ENCODE results near the gene EFCAB7.

Gene EFCAB7

DNA sequence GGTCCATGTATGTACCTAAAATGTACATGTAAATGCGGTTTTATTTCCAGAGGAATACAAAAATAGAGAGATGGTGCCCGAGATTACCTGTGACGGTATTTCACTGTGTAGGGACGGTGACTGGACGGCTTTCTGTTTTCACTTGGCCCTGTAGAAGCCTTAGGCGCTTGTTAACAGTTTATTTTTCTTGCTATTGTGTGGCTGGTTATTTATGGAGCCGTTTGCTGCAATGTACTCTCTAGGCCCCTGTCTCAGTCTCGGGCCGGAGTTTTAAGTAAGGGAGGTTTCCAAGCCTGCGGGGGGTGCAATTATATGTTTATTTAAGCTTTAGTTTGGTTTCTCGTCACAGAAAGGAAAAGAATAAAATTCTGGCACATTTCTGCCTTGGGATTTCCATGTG lies 413 bp downstream of the EFCAB7 start:
- peaks cover 2% of the 10 kb centered on the region; the same call in 1 of the 2 replicates for H3K36me3 ChIP-seq (ENCODE audit: low read length)
- H3K4me3 ChIP-seq (ENCODE audit: insufficient read depth, low read length, poor library complexity, severe bottlenecking): peak overlapping the region; percentile 88
- H3K27ac ChIP-seq (ENCODE audit: low read depth, low read length): peak overlapping the region; percentile 87
- H3K9ac ChIP-seq (ENCODE audit: low read length): peak overlapping the region; percentile 83
- no peaks in the 10 kb centered on the region for H3K27me3 ChIP-seq (ENCODE audit: low read length)
- no peaks in the 10 kb centered on the region for H3K9me3 ChIP-seq (ENCODE audit: insufficient read depth, low read length)
- peak overlapping the region; percentile 86 for H3K4me2 ChIP-seq (ENCODE audit: low read depth, low read length, poor library complexity, severe bottlenecking)
- H4K20me1 ChIP-seq (ENCODE audit: low read depth, low read length): no peaks in the 10 kb centered on the region
- TF ChIP-seq EZH2phosphoT487 (conservative IDR thresholded peaks at IDR 0.05; ENCODE audit: low read length): no peak
- TF ChIP-seq, protein P1, sequence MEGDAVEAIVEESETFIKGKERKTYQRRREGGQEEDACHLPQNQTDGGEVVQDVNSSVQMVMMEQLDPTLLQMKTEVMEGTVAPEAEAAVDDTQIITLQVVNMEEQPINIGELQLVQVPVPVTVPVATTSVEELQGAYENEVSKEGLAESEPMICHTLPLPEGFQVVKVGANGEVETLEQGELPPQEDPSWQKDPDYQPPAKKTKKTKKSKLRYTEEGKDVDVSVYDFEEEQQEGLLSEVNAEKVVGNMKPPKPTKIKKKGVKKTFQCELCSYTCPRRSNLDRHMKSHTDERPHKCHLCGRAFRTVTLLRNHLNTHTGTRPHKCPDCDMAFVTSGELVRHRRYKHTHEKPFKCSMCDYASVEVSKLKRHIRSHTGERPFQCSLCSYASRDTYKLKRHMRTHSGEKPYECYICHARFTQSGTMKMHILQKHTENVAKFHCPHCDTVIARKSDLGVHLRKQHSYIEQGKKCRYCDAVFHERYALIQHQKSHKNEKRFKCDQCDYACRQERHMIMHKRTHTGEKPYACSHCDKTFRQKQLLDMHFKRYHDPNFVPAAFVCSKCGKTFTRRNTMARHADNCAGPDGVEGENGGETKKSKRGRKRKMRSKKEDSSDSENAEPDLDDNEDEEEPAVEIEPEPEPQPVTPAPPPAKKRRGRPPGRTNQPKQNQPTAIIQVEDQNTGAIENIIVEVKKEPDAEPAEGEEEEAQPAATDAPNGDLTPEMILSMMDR (IDR thresholded peaks at IDR 0.05; ENCODE audit: insufficient read depth, low read length, poor library complexity, severe bottlenecking): no peak
- peaks cover 17% of the 10 kb centered on the region; the same call in 1 of the 2 replicates for H3F3A ChIP-seq (ENCODE audit: insufficient read depth)
- H3K79me2 ChIP-seq (ENCODE audit: insufficient read depth, low read length): peaks cover 51% of the 10 kb centered on the region
- peak overlapping the region; percentile 72 for H2AFZ ChIP-seq (ENCODE audit: low read depth, low read length, severe bottlenecking)
- H3K9me2 ChIP-seq (replicated peaks; ENCODE audit: insufficient read depth, low read length): no peaks in the 10 kb centered on the region

DNA sequence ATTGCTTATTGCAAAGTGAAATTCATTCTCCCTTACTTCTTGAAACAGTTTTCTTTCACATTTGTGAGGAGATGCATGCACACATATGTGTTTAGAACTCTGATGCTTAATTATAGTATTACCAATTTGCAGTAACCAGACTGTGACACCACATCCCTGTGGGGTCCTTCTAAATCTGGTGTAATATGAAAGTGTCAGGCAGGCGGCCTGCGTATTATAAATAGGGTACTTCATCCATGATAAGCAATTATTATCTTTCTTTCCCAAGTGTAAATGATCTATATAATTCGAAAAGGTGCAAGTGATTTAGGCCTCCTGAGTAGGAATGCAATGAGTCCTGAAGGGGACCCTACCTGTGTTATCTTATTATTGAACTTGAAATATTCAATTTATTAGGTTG lies 876 bp downstream of the EFCAB7 start:
- peaks cover 17% of the 10 kb centered on the region; the same call in 1 of the 2 replicates for H3F3A ChIP-seq (ENCODE audit: insufficient read depth)
- H3K27me3 ChIP-seq (ENCODE audit: low read length): no peaks in the 10 kb centered on the region
- H3K9me2 ChIP-seq (replicated peaks; ENCODE audit: insufficient read depth, low read length): no peaks in the 10 kb centered on the region
- peak overlapping the region; percentile 88 for H3K4me3 ChIP-seq (ENCODE audit: insufficient read depth, low read length, poor library complexity, severe bottlenecking)
- H3K36me3 ChIP-seq (ENCODE audit: low read length): peaks cover 5% of the 10 kb centered on the region; the same call in 1 of the 2 replicates
- H3K27ac ChIP-seq (ENCODE audit: low read depth, low read length): peak overlapping the region; percentile 87
- H3K9ac ChIP-seq (ENCODE audit: low read length): peak overlapping the region; percentile 83
- TF ChIP-seq EZH2phosphoT487 (conservative IDR thresholded peaks at IDR 0.05; ENCODE audit: low read length): no peak
- TF ChIP-seq, protein P1 (IDR thresholded peaks at IDR 0.05; ENCODE audit: insufficient read depth, low read length, poor library complexity, severe bottlenecking): no peak
- H4K20me1 ChIP-seq (ENCODE audit: low read depth, low read length): no peaks in the 10 kb centered on the region
- H3K79me2 ChIP-seq (ENCODE audit: insufficient read depth, low read length): peaks cover 48% of the 10 kb centered on the region
- no peaks in the 10 kb centered on the region for H3K9me3 ChIP-seq (ENCODE audit: insufficient read depth, low read length)
- H3K4me2 ChIP-seq (ENCODE audit: low read depth, low read length, poor library complexity, severe bottlenecking): peak overlapping the region; percentile 86
- H2AFZ ChIP-seq (ENCODE audit: low read depth, low read length, severe bottlenecking): peak overlapping the region; percentile 72

DNA sequence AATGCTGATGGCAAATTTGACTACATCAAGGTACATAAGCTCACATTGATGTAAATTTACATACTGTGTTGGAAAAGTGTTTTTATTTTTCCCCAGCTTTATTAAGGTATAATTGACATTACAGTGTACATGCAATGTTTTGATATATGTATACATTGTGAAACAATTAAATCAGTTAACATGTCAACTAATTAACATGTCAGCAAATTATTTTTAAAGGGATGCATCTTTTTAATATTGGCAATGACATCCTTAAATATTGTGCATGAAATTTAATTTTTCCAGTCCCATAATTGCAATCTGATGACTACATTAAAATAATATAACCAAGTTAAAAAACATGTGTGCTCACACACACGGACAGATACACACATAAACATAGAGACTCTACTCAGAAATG lies 9.4 kb downstream of the EFCAB7 start:
- Histone ChIP-seq H3K9me2 (replicated peaks; ENCODE audit: insufficient read depth, low read length) (no peaks in the 10 kb centered on the region), H3K4me2 (ENCODE audit: low read depth, low read length, poor library complexity, severe bottlenecking) (no peak overlapping the region), H4K20me1 (ENCODE audit: low read depth, low read length) (no peaks in the 10 kb centered on the region), H3K4me3 (ENCODE audit: insufficient read depth, low read length, poor library complexity, severe bottlenecking) (no peak overlapping the region), H3K36me3 (ENCODE audit: low read length) (peaks cover 27% of the 10 kb centered on the region), H3K9ac (ENCODE audit: low read length) (no peak overlapping the region), H3K9me3 (ENCODE audit: insufficient read depth, low read length) (no peaks in the 10 kb centered on the region), H3K79me2 (ENCODE audit: insufficient read depth, low read length) (no peaks in the 10 kb centered on the region), H3K27me3 (ENCODE audit: low read length) (no peaks in the 10 kb centered on the region), H2AFZ (ENCODE audit: low read depth, low read length, severe bottlenecking) (no peak overlapping the region), H3F3A (ENCODE audit: insufficient read depth) (no peaks in the 10 kb centered on the region; the same call in 1 of the 2 replicates), H3K27ac (ENCODE audit: low read depth, low read length) (no peak overlapping the region)
- TF ChIP-seq, protein P1 (IDR thresholded peaks at IDR 0.05; ENCODE audit: insufficient read depth, low read length, poor library complexity, severe bottlenecking): no peak
- TF ChIP-seq EZH2phosphoT487 (conservative IDR thresholded peaks at IDR 0.05; ENCODE audit: low read length): no peak
